Measurements from ENCODE around the gene PRSS57.

- TF ChIP-seq CTCF (IDR thresholded peaks at IDR 0.05; ENCODE audit: low read depth, low read length, poor library complexity, severe bottlenecking) (no peak), EZH2phosphoT487 (IDR thresholded peaks at IDR 0.05; ENCODE audit: borderline replicate concordance, low read length) (no peak)
Observed at GRCh38 chr19:743168-743687, 48.0 kb upstream of the PRSS57 start.
